Measurements from ENCODE around the gene ETV5. TPM values are rescaled to one million over a fixed set of nuclear protein-coding genes. Genes with fewer than 3 reads are reported as not detected.
A peak's percentile ranks its signal among the peaks of the same experiment; 100 is the strongest.

The ETV5 gene
- total RNA-seq (ENCODE audit: insufficient read depth, low replicate concordance), result 9.9 TPM

DNA sequence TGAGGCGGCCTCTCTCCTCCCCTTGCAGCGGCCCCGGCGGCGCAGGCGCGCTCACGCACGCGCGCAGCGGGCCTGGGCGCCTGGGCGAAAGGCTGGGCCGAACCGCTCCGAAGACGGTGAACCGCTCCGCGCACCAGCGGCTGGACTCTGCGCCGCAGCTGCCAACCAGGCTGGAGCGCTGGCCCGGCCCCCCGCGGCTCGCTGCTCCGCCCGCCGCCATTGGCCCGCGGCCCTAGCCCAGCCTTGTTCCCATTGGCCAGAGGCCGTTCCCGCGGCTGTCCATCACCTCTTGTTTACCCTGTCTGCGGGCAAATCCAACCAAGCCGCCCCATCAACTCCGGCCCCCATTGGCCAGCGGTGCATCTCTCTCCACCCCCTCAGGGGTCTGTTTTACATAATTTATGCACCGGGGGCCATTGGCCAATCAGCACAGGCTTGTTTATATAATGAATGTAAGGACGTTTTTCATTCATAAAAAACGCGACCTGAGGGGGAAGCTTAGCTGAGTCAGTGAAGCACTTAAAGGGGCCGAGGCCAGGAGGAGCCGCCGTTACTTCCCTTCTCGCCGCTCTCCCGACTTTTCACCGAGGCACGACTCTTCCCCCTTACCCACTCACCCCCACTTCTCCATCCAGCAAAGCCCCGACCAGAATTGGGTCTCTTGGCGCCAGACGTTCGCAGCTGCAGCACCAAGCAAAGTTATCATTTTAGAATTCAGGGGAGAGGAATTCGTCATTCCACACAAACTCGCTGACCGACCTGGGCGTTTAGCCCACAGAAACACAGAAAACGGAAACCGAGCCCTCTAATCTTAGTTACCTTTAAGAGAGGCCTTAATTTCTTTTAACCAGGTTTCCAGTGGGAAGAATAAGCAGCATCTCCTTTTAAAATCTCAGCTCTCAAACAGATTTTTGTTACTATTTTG is at the start of gene ETV5:
ETV5 (minus strand) TSS at position 149 of the 925 bp plus-strand sequence. CDS start 3,221 bp downstream, outside the sequence.
- peak; percentile 100 for DNase-seq (ENCODE audit: low spot score)

- DNase-seq (ENCODE audit: low spot score), result no peak
These were observed 45.8 kb upstream of the ETV5 start for GRCh38 chr3:186154641-186155040.

- DNase-seq (ENCODE audit: low spot score), result no peak
These were observed 44.0 kb upstream of the ETV5 start for GRCh38 chr3:186152889-186153292.

DNA sequence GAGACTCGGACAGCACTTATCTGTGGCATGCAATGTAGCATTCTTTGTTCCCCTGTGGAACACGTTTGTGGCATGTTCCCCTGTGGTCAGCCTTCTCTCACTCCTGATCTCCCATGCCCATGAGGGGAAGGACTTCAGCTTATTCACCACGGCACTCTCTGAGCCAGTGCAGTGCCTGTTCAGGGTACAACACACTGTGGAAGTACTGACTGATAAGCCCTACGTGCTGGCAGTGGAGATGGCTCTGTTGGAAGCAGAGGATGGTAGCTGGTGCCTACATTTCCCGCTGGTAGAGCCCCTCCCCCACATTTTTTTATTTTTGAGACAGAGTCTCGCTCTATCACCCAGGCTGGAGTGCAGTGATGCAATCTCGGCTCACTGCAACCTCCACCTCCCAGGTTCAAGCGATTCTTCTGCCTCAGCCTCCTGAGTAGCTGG is 43.5 kb upstream of the ETV5 start:
- DNase-seq (ENCODE audit: low spot score), result no peak

- DNase-seq (ENCODE audit: low spot score), result no peak
These were observed 42.4 kb upstream of the ETV5 start for GRCh38 chr3:186151077-186151971.

DNA sequence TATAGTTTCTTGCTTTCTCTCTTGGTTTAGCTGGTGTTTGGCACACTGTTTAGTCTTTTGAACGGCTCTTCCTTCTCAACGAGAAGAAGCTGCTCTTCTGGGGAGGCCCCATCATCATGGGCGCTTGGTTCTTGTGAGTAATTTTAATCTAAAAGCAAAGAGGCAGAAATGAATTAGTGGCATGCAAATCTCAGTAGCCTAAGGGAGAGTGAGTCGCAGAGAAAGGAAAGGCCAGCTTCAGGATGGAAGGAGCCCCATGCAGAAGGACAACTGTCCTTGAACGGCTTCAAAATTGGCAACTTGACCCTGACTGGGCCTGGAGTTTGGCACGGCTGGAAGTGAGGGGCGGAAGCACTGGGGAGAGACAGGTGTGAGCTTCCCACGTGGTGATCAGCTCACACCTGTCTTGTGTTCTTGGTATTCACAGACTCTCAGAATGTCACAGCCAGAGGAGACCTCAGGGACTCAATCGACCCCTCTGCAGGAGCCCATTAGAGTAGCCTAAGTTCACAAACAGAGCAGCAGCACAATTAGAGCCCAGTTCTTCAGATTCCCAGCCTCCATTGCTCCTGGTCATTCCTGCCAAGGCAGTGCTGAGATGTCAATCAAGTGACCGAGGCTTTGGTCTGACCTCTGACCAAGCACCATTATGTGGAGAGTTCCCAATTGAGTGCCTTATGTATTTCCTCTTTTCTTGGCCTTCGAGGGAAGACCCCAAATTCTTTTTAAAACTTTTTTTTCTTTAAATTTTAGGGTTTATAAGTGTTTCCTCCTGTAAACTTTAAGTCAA is 41.3 kb upstream of the ETV5 start:
- no peak for DNase-seq (ENCODE audit: low spot score)

- no peak for DNase-seq (ENCODE audit: low spot score)
These were observed 40.6 kb upstream of the ETV5 start for GRCh38 chr3:186149319-186149960.

DNA sequence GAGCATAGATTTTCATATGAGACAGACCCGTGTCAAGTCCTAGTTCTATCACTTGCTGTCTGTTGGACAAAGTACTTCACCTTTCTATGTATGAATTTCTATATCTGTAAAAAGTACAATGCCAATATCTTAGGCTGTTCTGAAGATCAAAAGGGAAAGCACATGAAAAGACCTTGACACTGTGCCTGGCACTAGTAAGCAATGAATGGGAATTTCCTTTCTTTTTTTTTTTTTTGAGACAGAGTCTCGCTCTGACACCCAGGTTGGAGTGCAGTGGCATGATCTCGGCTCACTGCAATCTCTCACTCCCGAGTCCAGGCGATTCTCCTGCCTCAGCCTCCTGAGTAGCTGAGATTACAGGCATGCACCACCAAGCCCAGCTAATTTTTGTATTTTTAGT is 35.4 kb upstream of the ETV5 start:
- no peak for DNase-seq (ENCODE audit: low spot score)

DNA sequence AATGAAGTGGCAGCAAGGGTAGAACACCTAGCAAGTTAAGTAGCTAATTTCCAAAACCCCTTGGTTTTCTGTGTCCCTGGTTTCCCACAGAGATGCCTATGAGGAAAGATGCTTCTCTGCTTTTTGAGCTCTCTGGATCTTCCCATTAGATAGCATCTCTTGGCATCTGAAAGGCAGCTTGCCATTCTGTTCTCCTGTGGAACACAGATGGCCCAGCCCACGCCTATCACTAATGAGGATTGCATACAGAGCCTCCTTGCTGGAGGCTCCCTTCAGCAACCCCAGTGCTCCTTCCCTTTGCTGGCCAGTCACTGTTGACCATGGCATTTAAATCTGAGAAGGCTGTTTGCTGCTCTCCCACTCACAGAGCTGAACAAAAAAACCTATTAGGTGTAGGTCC is 34.4 kb upstream of the ETV5 start:
- DNase-seq (ENCODE audit: low spot score), result no peak

- DNase-seq (ENCODE audit: low spot score), result peak; percentile 55
These were observed 33.6 kb upstream of the ETV5 start for GRCh38 chr3:186142393-186142932.

DNA sequence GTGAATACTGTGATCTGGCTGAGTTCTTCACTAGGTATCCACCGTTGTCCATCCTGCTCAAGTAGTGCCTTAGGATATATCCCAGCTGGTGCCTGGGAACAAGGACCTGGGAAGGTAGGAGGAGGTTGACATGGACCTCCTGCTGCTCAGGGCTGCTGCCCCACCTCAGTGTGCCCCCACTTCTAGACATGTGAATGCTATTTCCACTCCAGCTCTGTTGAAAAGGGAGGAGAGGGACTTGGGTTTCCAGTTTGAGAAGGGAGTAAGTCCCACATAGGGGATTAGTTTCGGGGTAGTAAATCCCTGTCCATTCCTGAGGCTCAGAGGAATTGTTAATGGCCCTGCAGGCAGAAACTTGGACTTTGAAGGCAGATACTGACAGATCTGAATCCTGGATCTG is 32.9 kb upstream of the ETV5 start:
- DNase-seq (ENCODE audit: low spot score), result no peak

GRCh38 chr3:186138272-186138981 is 29.5 kb upstream of the ETV5 start:
- DNase-seq (ENCODE audit: low spot score), result peak; percentile 81

- no peak for DNase-seq (ENCODE audit: low spot score)
These were observed 28.3 kb upstream of the ETV5 start for GRCh38 chr3:186137051-186137685.

- no peak for DNase-seq (ENCODE audit: low spot score)
These were observed 25.1 kb upstream of the ETV5 start for GRCh38 chr3:186133980-186134379.

GRCh38 chr3:186132487-186132886 is 23.6 kb upstream of the ETV5 start:
- DNase-seq (ENCODE audit: low spot score), result no peak

DNA sequence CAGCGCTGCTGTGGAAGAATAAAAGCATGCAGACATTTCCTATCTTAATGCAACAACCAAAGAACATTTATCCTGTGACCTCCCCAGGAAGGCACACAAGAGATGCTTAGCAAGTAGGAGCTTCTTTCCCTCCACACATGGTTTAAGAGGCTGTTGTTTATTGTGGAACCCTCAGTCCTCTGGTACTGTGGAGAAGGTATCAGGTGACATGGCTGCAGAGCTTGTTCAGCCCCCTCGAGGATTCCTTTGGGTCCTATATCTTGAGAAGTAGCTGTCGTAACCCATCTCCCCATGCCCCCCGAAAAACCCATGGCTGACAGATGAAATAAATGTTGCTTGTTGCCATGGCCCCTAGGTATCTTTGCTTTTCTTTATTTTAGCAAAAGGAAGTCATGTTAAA is 20.3 kb upstream of the ETV5 start:
- DNase-seq (ENCODE audit: low spot score), result no peak

- DNase-seq (ENCODE audit: low spot score), result no peak
These were observed 19.3 kb upstream of the ETV5 start for GRCh38 chr3:186128158-186128557.

DNA sequence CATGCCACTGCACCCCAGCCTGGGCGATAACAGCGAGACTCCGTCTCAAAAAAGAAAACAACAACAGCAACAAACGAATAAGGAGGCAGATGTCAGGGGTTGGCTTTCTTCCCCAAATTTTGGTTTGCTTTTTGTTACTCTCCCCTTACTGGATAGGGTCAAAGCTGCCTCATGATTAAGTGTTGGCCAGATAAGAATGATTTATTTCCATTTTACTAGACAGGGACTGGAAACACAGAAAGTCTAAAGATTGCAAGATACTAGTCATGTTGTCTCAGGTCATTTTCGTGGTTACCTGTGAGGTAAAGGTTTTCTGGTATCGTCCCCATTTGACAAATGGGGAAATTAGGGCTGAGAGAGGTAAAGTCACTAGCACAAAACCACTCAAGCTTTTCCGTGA is 18.6 kb upstream of the ETV5 start:
- DNase-seq (ENCODE audit: low spot score), result no peak

GRCh38 chr3:186125118-186125517 is 16.2 kb upstream of the ETV5 start:
- DNase-seq (ENCODE audit: low spot score), result no peak

DNA sequence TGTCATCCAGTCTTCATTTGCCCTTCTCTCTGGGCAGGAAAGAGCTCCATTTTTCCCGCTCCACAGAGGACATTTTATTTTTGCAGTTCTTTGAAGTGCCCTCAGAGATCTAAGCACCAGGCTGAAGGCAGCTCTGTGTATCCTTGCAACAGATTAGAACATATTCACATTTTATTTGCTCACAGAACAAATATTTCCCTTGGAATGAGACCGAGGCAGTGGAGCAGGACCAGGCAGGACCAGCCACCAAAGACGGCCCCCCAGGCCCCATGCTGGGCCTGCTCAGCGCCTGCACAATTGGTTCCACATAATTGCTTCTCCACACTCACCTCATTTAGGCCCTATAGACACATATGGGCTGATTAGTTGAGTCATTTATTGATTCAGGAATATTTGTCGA is 15.7 kb upstream of the ETV5 start:
- DNase-seq (ENCODE audit: low spot score), result peak; percentile 74

Measured in umbilical cord (tissue), 2 donors.